Measurements from ENCODE around the gene CACNA1E.

The CACNA1E gene

DNA sequence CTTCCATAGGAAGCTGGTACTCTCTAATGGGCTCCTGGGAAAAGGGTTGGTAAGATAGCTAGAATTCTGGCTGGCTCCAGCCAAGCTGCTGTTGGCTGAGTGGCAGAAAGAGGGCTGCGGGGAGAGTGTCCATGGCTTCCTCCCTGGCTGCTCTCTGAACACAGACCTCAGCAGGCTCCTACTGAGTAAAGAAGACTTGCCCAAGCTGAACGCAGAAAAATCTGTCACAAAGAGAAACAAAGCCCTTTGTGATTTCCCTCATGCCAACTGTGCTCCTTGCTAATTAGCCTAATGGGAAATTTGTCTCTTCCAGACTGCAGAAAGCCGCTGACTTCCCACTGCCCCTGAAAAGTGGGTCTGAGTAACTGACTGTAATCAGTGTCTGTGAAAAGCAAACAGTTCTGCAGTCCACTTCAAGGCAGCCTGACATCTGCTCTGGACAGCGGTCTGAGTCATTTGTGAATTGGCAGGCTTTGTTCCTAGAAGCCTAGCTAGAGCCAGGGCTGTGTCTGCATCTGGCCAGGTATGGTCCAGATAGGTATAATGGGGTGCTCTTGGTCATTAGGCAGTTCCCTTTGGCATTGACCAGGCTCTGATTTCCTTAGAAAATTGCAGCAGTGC lies 295.4 kb downstream of the CACNA1E start:
- Histone ChIP-seq H3K4me1 (ENCODE audit: insufficient read depth, low read length) (peaks cover 8% of the 10 kb centered on the region; the same call in 1 of the 2 replicates), H3K9me3 (ENCODE audit: insufficient read depth, low read depth, low read length) (no peaks in the 10 kb centered on the region), H3K4me3 (ENCODE audit: low read length) (no peak overlapping the region), H3K27me3 (ENCODE audit: insufficient read depth, low read length) (no peaks in the 10 kb centered on the region), H3K36me3 (ENCODE audit: insufficient read depth, low read depth, low read length) (no peaks in the 10 kb centered on the region), H3K27ac (ENCODE audit: low read length) (no peak overlapping the region), H3K9ac (ENCODE audit: low read depth, low read length) (no peak overlapping the region)

DNA sequence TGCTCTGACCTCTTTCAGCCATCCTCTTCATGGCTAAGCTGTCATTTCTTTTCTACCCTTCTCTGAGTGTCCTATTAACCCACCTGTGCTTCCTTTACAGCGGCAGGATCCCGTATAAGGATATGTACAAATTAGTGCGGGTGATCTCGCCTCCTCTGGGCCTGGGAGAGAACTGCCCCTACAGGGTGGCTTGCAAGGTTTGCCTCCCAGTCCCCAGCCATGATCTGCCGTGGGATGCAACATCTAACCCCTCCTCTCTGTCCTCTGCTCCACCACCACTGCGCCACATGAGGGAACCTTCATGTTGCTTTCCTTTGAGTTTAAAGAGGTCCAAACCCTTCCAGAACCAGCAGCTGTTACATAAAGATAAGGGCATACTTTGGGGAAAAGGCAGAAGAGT lies 296.0 kb downstream of the CACNA1E start:
- H3K36me3 ChIP-seq (ENCODE audit: insufficient read depth, low read depth, low read length) = no peaks in the 10 kb centered on the region
- no peaks in the 10 kb centered on the region for H3K9me3 ChIP-seq (ENCODE audit: insufficient read depth, low read depth, low read length)
- no peaks in the 10 kb centered on the region for H3K27me3 ChIP-seq (ENCODE audit: insufficient read depth, low read length)
- H3K27ac ChIP-seq (ENCODE audit: low read length) = no peak overlapping the region
- no peak overlapping the region for H3K4me3 ChIP-seq (ENCODE audit: low read length)
- H3K4me1 ChIP-seq (ENCODE audit: insufficient read depth, low read length) = peaks cover 8% of the 10 kb centered on the region; the same call in 1 of the 2 replicates
- no peak overlapping the region for H3K9ac ChIP-seq (ENCODE audit: low read depth, low read length)

DNA sequence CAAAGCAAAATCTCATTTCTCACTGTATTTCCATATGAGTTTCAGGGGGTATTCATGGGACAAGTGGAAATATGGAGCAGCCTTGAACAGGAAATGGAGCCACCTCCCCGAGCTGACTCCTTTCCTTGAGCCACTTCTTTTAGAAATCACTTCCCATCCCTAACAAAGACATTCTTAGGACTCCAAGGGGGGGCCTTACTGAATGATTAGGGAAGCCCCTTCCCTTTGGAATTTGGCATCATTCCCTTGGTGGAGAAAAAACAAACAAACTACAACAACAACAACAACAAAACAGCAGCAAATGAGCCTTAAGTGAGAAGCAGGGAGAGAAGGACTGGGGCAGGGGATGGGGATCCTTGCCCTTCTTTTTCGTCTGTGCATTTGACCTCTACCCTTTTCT lies 299.9 kb downstream of the CACNA1E start:
- Histone ChIP-seq H3K4me1 (ENCODE audit: insufficient read depth, low read length) (peaks cover 8% of the 10 kb centered on the region; the same call in 1 of the 2 replicates), H3K27ac (ENCODE audit: low read length) (no peak overlapping the region), H3K36me3 (ENCODE audit: insufficient read depth, low read depth, low read length) (no peaks in the 10 kb centered on the region), H3K4me3 (ENCODE audit: low read length) (no peak overlapping the region), H3K9ac (ENCODE audit: low read depth, low read length) (no peak overlapping the region), H3K27me3 (ENCODE audit: insufficient read depth, low read length) (no peaks in the 10 kb centered on the region), H3K9me3 (ENCODE audit: insufficient read depth, low read depth, low read length) (no peaks in the 10 kb centered on the region)

DNA sequence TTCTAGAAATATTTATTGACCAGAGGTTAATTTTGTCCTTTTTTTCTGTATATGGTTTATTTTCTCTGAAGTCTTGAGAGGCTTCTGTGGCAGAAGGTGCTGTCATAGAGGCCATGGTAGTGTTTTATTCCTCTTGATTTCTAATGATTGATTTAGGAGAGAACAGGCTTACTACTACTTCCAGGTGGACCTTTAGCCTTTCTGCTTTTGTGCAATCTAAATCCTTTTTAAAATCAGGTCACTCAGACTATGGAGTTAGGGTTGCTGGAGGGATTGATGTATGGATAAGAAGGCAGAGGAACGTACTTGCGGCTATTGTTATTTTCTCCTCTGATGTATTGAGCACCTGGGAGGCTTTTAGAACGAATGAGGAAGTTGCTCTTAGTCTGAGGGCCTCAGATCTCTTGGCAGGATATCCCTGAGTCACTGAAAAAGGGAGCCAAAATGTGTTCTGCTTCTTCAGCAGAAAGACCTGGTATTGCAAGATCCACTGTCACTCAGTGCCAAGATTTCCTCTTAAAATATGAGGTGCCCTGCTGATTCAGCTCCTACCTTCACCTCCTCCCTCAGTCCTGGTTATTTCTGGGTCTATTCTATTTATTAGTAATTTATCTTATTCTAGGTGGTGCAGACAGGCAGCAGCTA lies 300.8 kb downstream of the CACNA1E start:
- Histone ChIP-seq H3K27ac (ENCODE audit: low read length) (no peak overlapping the region), H3K4me3 (ENCODE audit: low read length) (no peak overlapping the region), H3K9me3 (ENCODE audit: insufficient read depth, low read depth, low read length) (no peaks in the 10 kb centered on the region), H3K36me3 (ENCODE audit: insufficient read depth, low read depth, low read length) (no peaks in the 10 kb centered on the region), H3K27me3 (ENCODE audit: insufficient read depth, low read length) (no peaks in the 10 kb centered on the region), H3K4me1 (ENCODE audit: insufficient read depth, low read length) (peaks cover 8% of the 10 kb centered on the region; the same call in 1 of the 2 replicates), H3K9ac (ENCODE audit: low read depth, low read length) (no peak overlapping the region)

DNA sequence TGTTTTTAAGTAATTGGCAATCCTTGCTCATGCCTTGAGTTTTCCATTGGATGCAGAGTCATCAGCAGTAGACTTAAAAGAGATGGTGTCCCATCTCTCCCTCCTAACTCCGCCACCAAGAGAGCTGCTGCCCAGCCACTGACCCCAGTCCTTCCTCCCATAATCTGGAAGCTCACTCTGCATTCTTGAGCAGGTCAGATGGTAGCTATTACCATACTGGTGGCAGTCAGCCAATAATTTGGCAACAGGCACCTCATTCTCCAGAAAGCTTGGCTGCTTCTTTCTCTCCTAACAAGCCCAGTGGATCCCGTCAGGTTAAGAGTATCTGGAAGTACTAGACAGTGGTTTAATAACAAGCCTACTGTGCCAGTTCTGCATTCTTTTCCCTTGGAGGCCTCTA lies 306.1 kb downstream of the CACNA1E start:
- Histone ChIP-seq H3K36me3 (ENCODE audit: insufficient read depth, low read depth, low read length) (no peaks in the 10 kb centered on the region), H3K27me3 (ENCODE audit: insufficient read depth, low read length) (no peaks in the 10 kb centered on the region), H3K4me3 (ENCODE audit: low read length) (no peak overlapping the region)

DNA sequence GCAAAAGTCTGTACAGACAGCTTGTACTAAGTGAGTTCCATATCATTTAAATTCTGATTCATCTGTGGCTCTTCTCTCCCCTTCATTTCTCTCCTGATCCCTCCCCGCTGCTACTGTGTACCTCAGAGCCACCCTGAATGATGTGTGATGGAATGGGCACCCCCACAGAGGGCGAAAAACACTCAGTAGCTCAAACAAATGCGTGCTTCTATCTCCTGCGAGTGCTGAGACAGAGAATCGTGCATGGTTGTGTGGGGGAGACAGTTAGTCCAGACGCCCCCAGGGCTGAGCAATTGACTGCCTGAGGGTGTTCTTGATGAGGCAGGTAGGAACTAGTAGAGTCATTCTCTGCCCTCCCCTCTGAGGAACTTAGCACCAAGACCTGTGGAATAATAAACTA lies 308.4 kb downstream of the CACNA1E start:
- Histone ChIP-seq H3K27ac (ENCODE audit: low read length) (no peak overlapping the region), H3K9ac (ENCODE audit: low read depth, low read length) (no peak overlapping the region), H3K4me3 (ENCODE audit: low read length) (no peak overlapping the region), H3K27me3 (ENCODE audit: insufficient read depth, low read length) (no peaks in the 10 kb centered on the region), H3K36me3 (ENCODE audit: insufficient read depth, low read depth, low read length) (no peaks in the 10 kb centered on the region), H3K4me1 (ENCODE audit: insufficient read depth, low read length) (no peaks in the 10 kb centered on the region), H3K9me3 (ENCODE audit: insufficient read depth, low read depth, low read length) (no peaks in the 10 kb centered on the region)

More for the DNA sequence above, 306.1 kb downstream of the CACNA1E start:
- H3K27ac ChIP-seq (ENCODE audit: low read length) = no peak overlapping the region
- no peaks in the 10 kb centered on the region for H3K4me1 ChIP-seq (ENCODE audit: insufficient read depth, low read length)
- no peaks in the 10 kb centered on the region for H3K9me3 ChIP-seq (ENCODE audit: insufficient read depth, low read depth, low read length)
- no peak overlapping the region for H3K9ac ChIP-seq (ENCODE audit: low read depth, low read length)

DNA sequence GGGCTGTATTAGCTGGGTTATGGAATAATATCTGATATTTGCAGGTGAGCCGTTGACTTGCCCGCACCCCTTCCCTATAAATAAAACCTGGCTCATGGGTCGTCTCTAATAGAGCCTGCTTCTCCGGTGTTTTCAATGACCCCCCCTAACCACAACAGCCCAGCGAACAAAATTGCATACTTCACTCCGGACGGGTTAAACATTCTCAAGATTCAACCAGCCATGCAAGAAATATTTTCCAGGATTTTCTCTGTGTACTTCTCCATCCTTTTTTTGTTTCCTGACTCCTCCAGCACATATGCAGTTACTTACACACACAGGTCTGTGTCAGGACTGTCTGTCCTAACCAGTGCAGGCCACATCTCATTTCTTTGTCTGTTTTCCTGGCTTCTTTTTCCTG lies 310.5 kb downstream of the CACNA1E start:
- no peaks in the 10 kb centered on the region for H3K9me3 ChIP-seq (ENCODE audit: insufficient read depth, low read depth, low read length)
- H3K27me3 ChIP-seq (ENCODE audit: insufficient read depth, low read length) = no peaks in the 10 kb centered on the region
- H3K9ac ChIP-seq (ENCODE audit: low read depth, low read length) = no peak overlapping the region
- no peak overlapping the region for H3K27ac ChIP-seq (ENCODE audit: low read length)
- H3K4me1 ChIP-seq (ENCODE audit: insufficient read depth, low read length) = no peaks in the 10 kb centered on the region
- H3K36me3 ChIP-seq (ENCODE audit: insufficient read depth, low read depth, low read length) = no peaks in the 10 kb centered on the region
- H3K4me3 ChIP-seq (ENCODE audit: low read length) = no peak overlapping the region

DNA sequence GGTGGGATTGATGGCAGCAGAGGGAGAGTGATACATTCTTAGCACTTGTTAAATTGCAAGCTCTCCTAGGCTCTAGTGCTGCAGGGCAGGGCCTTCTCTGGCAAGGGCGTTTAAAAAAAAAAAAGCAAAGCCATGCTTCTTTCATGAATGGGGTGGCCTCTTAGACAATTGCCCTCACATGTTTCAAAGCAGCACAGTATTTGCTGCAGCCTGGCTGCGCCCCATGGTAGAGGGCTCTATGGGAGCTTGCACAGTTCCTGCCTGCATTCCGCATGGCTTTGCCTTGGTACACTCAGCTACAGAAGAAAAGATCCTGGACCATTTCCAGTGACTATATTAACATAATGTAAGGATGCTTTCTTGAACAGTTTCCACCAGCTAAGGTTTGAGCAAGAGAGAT lies 311.0 kb downstream of the CACNA1E start:
- Histone ChIP-seq H3K9ac (ENCODE audit: low read depth, low read length) (no peak overlapping the region), H3K27me3 (ENCODE audit: insufficient read depth, low read length) (no peaks in the 10 kb centered on the region), H3K36me3 (ENCODE audit: insufficient read depth, low read depth, low read length) (no peaks in the 10 kb centered on the region), H3K27ac (ENCODE audit: low read length) (no peak overlapping the region), H3K4me3 (ENCODE audit: low read length) (no peak overlapping the region), H3K4me1 (ENCODE audit: insufficient read depth, low read length) (no peaks in the 10 kb centered on the region), H3K9me3 (ENCODE audit: insufficient read depth, low read depth, low read length) (no peaks in the 10 kb centered on the region)

DNA sequence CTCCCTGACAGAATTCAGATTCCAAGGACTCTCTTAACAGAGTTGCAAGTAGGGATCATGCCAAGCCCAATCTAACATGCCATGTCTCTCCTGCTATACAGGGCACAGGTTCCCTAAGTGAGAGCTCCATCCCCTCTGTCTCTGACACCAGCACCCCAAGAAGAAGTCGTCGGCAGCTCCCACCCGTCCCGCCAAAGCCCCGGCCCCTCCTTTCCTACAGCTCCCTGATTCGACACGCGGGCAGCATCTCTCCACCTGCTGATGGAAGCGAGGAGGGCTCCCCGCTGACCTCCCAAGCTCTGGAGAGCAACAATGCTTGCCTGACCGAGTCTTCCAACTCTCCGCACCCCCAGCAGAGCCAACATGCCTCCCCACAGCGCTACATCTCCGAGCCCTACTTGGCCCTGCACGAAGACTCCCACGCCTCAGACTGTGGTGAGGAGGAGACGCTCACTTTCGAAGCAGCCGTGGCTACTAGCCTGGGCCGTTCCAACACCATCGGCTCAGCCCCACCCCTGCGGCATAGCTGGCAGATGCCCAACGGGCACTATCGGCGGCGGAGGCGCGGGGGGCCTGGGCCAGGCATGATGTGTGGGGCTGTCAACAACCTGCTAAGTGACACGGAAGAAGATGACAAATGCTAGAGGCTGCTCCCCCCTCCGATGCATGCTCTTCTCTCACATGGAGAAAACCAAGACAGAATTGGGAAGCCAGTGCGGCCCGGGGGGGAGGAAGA lies 315.0 kb downstream of the CACNA1E start:
- H3K27me3 ChIP-seq (ENCODE audit: insufficient read depth, low read length) = no peaks in the 10 kb centered on the region
- no peak overlapping the region for H3K4me3 ChIP-seq (ENCODE audit: low read length)
- H3K4me1 ChIP-seq (ENCODE audit: insufficient read depth, low read length) = no peaks in the 10 kb centered on the region
- no peak overlapping the region for H3K9ac ChIP-seq (ENCODE audit: low read depth, low read length)
- no peaks in the 10 kb centered on the region for H3K36me3 ChIP-seq (ENCODE audit: insufficient read depth, low read depth, low read length)
- H3K9me3 ChIP-seq (ENCODE audit: insufficient read depth, low read depth, low read length) = no peaks in the 10 kb centered on the region
- H3K27ac ChIP-seq (ENCODE audit: low read length) = no peak overlapping the region

DNA sequence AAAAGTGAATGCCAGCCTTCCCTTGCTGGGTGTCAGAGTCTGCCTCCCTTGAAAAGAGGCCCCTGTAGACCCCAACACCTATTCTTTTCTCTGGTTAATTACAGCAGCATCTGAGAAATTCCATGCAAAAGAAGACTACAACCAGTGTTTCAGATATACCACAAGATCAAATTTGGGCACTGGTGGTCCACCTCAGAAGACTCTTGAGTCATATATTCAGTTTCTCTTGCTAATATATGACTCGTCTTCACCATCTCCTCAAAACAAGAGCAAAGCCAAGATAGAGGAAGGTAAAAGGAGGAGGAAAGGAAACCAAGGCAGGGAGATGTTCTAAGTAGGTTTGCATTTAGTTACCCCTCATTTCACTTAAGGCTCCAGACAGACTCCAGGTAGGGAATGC lies 318.3 kb downstream of the CACNA1E start:
- Histone ChIP-seq H3K9ac (ENCODE audit: low read depth, low read length) (no peak overlapping the region), H3K36me3 (ENCODE audit: insufficient read depth, low read depth, low read length) (no peaks in the 10 kb centered on the region), H3K9me3 (ENCODE audit: insufficient read depth, low read depth, low read length) (no peaks in the 10 kb centered on the region), H3K27me3 (ENCODE audit: insufficient read depth, low read length) (no peaks in the 10 kb centered on the region), H3K4me3 (ENCODE audit: low read length) (no peak overlapping the region), H3K27ac (ENCODE audit: low read length) (no peak overlapping the region), H3K4me1 (ENCODE audit: insufficient read depth, low read length) (peaks cover 1% of the 10 kb centered on the region; the same call in 1 of the 2 replicates)

DNA sequence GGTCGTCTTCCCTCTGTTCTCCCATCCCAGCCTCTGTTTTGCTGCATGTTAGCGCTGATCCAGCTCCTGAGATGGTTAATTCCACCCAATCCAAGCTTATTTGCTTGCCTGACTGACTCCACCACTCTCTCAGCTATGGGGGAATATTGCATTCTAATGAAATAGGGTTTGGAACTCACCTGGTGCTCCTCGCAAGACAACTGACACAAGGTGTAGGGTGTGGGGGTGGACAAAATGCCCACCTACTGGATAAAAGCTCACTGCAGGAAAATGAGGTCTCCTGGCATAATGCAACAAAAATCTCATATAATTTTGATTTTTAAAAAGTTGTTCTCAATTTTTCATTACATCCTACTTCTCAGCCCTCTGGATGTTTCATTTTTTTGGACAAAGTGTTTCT lies 319.1 kb downstream of the CACNA1E start:
- no peaks in the 10 kb centered on the region for H3K27me3 ChIP-seq (ENCODE audit: insufficient read depth, low read length)
- H3K4me3 ChIP-seq (ENCODE audit: low read length) = no peak overlapping the region

DNA sequence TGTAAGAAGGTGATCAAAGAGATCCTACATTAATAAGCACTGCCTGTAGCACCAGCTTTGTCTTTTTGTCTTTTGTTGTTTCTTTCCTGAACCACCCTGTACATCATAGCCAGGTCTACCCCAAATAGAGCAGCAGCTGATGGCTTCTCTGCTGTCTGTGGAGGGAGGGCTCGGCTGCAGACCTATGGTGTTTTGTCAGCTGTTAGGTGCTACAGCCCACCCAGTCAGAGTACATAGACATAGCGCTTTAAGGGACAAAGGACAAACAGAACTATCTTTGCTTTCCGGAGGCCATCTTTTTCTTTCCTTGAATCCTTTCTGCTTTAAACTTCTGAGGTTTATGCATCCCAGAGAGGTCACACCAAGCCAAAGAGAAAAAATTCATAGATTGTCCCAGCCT lies 320.1 kb downstream of the CACNA1E start:
- Histone ChIP-seq H3K9ac (ENCODE audit: low read depth, low read length) (no peak overlapping the region), H3K4me3 (ENCODE audit: low read length) (no peak overlapping the region)

More for the DNA sequence above, 319.1 kb downstream of the CACNA1E start:
- no peaks in the 10 kb centered on the region for H3K9me3 ChIP-seq (ENCODE audit: insufficient read depth, low read depth, low read length)
- H3K27ac ChIP-seq (ENCODE audit: low read length) = no peak overlapping the region
- H3K4me1 ChIP-seq (ENCODE audit: insufficient read depth, low read length) = peaks cover 4% of the 10 kb centered on the region; the same call in 1 of the 2 replicates
- no peak overlapping the region for H3K9ac ChIP-seq (ENCODE audit: low read depth, low read length)
- no peaks in the 10 kb centered on the region for H3K36me3 ChIP-seq (ENCODE audit: insufficient read depth, low read depth, low read length)

More for the DNA sequence above, 320.1 kb downstream of the CACNA1E start:
- Histone ChIP-seq H3K4me1 (ENCODE audit: insufficient read depth, low read length) (peaks cover 4% of the 10 kb centered on the region; the same call in 1 of the 2 replicates), H3K9me3 (ENCODE audit: insufficient read depth, low read depth, low read length) (no peaks in the 10 kb centered on the region), H3K36me3 (ENCODE audit: insufficient read depth, low read depth, low read length) (no peaks in the 10 kb centered on the region), H3K27ac (ENCODE audit: low read length) (no peak overlapping the region), H3K27me3 (ENCODE audit: insufficient read depth, low read length) (no peaks in the 10 kb centered on the region)
